Neural cell (in vitro differentiated cells): ENCODE measurements around the gene GNG7. TPM values are rescaled to one million over a fixed set of nuclear protein-coding genes. Genes with fewer than 3 reads are reported as not detected.

Experiments
- H2AFZ ChIP-seq: fragments of 200-600, 300-800 bp; sonication (generic), shearing (Covaris generic); 2 replicates; pipeline ENCODE4 v1.6.0; 2014; ENCODE audit warnings: low read depth, mild to moderate bottlenecking, antibody characterized with exemption, low read length, moderate library complexity
- H3F3A ChIP-seq: fragments of 200-600 bp; shearing (Covaris generic); 2 replicates; pipeline ENCODE4 v1.6.1; 2016; ENCODE audit warnings: mild to moderate bottlenecking, moderate library complexity, mixed read lengths, antibody characterized with exemption, low read length; ENCODE audit not compliant: insufficient read depth, poor library complexity, severe bottlenecking
- H3K27ac ChIP-seq: fragments of 200-600, 300-800 bp; sonication (generic), shearing (Covaris generic); 2 replicates; pipeline ENCODE4 v1.5.1; 2014; ENCODE audit warnings: mild to moderate bottlenecking, low read length, moderate library complexity
- H3K27me3 ChIP-seq: fragments of 300-800, 200-600 bp; sonication (generic), shearing (Covaris generic); 2 replicates; pipeline ENCODE4 v1.6.0; 2014; ENCODE audit warnings: mild to moderate bottlenecking, low read depth, low read length, moderate library complexity; ENCODE audit not compliant: insufficient read depth
- H3K36me3 ChIP-seq: fragments of 300-800, 200-600 bp; sonication (generic), shearing (Covaris generic); 2 replicates; pipeline ENCODE4 v1.5.1; 2014; ENCODE audit warnings: mild to moderate bottlenecking, antibody characterized with exemption, low read length, moderate library complexity; ENCODE audit not compliant: insufficient read depth
- H3K4me2 ChIP-seq: fragments of 300-800, 200-600 bp; sonication (generic), shearing (Covaris generic); 2 replicates; pipeline ENCODE4 v1.6.0; 2014; ENCODE audit warnings: mild to moderate bottlenecking, low read length
- H3K4me3 ChIP-seq: fragments of 300-800, 200-600 bp; sonication (generic), shearing (Covaris generic); 2 replicates; pipeline ENCODE4 v1.5.1; 2014; ENCODE audit warnings: mild to moderate bottlenecking, low read length, moderate library complexity
- H3K79me2 ChIP-seq: fragments of 200-600 bp; shearing (Covaris generic); replicated peaks from 2 replicates; pipeline ENCODE4 v1.6.0; 2014; ENCODE audit warnings: mild to moderate bottlenecking, low read length, moderate library complexity; ENCODE audit not compliant: insufficient read depth
- H3K9ac ChIP-seq: fragments of 300-800, 200-600 bp; sonication (generic), shearing (Covaris generic); 2 replicates; pipeline ENCODE4 v1.6.1; 2016; ENCODE audit warnings: mild to moderate bottlenecking, low read length, mixed read lengths
- H3K9me2 ChIP-seq: fragments of 200-600 bp; shearing (Covaris generic); 2 replicates; pipeline ENCODE4 v1.6.1; 2016; ENCODE audit warnings: mild to moderate bottlenecking, low read length, mixed read lengths; ENCODE audit not compliant: insufficient read depth
- H3K9me3 ChIP-seq: fragments of 200-600, 300-800 bp; sonication (generic), shearing (Covaris generic); 2 replicates; pipeline ENCODE4 v1.6.1; 2016; ENCODE audit warnings: mild to moderate bottlenecking, mixed run types, low read length, moderate library complexity, mixed read lengths
- H4K20me1 ChIP-seq: fragments of 200-600 bp; shearing (Covaris generic); 2 replicates; pipeline ENCODE4 v1.6.1; 2016; ENCODE audit warnings: mild to moderate bottlenecking, mixed run types; ENCODE audit not compliant: insufficient read depth
- CTCF ChIP-seq: fragments of 450-650 bp; IDR thresholded peaks from 2 replicates; pipeline ENCODE4 v1.5.1; 2014; ENCODE audit warnings: antibody characterized with exemption, mild to moderate bottlenecking, moderate library complexity; ENCODE audit not compliant: poor library complexity, severe bottlenecking
- EP300 ChIP-seq: fragments of 450-650 bp; conservative IDR thresholded peaks from 2 replicates; pipeline ENCODE4 v1.6.1; 2014; ENCODE audit warnings: antibody characterized with exemption, mild to moderate bottlenecking, moderate library complexity; ENCODE audit not compliant: poor library complexity, severe bottlenecking
- EZH2 ChIP-seq: fragments of 200-600, 300-800 bp; shearing (Covaris generic), sonication (generic); IDR thresholded peaks from 2 replicates; pipeline ENCODE4 v1.6.1; 2014; ENCODE audit warnings: antibody characterized with exemption, low read length, borderline replicate concordance, mild to moderate bottlenecking; ENCODE audit not compliant: insufficient read depth, poor library complexity, severe bottlenecking
- MXI1 ChIP-seq: fragments of 450-650 bp; conservative IDR thresholded peaks from 2 replicates; pipeline ENCODE4 v1.6.1; 2014; ENCODE audit warnings: antibody characterized with exemption, mild to moderate bottlenecking; ENCODE audit not compliant: poor library complexity, severe bottlenecking
- POLR2AphosphoS5 ChIP-seq: IDR thresholded peaks from 2 replicates; pipeline ENCODE4 v1.6.1; 2012
- RAD21 ChIP-seq: fragments of 450-650 bp; conservative IDR thresholded peaks from 2 replicates; pipeline ENCODE4 v1.6.1; 2014; ENCODE audit warnings: antibody characterized with exemption, mild to moderate bottlenecking, moderate library complexity
- REST ChIP-seq: IDR thresholded peaks from 2 replicates; pipeline ENCODE4 v1.6.1; 2012; ENCODE audit warnings: borderline replicate concordance
- SMC3 ChIP-seq: fragments of 450-650 bp; conservative IDR thresholded peaks from 2 replicates; pipeline ENCODE4 v1.6.1; 2014; ENCODE audit warnings: antibody characterized with exemption, mild to moderate bottlenecking, moderate library complexity; ENCODE audit not compliant: poor library complexity
- TAF1 ChIP-seq: IDR thresholded peaks from 2 replicates; pipeline ENCODE4 v1.6.1; 2012; ENCODE audit warnings: low read depth
- polyA plus RNA-seq: library from polyadenylated mRNA; depleted of rRNA; stranded (reverse); fragments of >200 nt; gene quantifications from 2 replicates; pipeline ENCODE4 v1.2.3, GENCODE V29; 2014

Gene GNG7
- polyA plus RNA-seq, 1 donor from 2014 or later = 3.0 TPM

DNA sequence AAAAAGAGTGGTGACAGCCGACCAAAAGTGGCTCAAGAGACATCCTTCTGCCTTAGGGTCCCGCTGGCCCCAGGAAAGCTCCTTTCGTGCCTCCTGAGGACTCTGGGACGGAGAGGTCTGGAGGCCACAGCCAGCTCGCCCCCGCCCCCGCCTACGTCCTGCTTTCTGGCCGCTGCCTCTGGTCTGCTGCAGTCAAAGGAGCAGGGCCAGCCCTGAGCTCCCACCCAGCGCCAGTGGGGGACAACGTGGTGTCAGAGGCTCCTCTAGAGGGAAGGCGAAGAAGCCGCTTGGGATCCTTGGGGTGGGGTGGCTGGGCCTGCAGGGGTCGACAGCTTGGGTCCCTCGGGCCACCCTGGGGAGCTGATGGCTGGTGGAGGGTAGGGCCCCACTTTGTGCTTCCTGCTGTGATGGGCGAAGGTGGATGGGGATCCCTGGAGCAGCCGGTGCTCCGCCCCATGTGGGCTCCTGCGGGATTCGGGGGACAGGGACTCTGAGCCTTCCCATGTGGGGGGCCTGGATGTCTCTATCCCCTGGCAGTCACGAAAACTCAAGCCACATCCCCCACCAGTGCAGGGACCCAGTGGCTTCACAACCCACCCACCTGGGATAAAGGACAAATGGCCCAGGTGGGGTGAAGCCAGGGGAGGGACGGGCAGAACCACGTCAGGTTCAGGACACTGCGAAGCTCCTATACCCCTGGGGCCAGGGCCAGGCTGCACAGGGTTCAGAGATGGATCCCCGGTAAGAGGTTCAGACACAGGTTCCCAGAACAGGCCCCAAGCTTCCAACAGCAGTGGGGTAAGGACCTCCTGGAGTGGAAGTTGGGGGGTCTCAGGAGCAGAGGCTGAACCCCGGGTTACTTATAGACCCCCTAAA is 27.7 kb upstream of the GNG7 start:
- Histone ChIP-seq H3K79me2 (no peaks in the 10 kb centered on the region), H3F3A (no peaks in the 10 kb centered on the region), H3K4me2 (no peak overlapping the region), H3K9ac (no peak overlapping the region), H2AFZ (no peak overlapping the region), H4K20me1 (no peaks in the 10 kb centered on the region), H3K9me3 (no peaks in the 10 kb centered on the region), H3K27me3 (no peaks in the 10 kb centered on the region), H3K36me3 (no peaks in the 10 kb centered on the region), H3K27ac (no peak overlapping the region), H3K4me3 (no peak overlapping the region), H3K9me2 (no peaks in the 10 kb centered on the region)
- no peak for TF ChIP-seq REST
- TF ChIP-seq SMC3 = no peak
- no peak for TF ChIP-seq EP300
- no peak for TF ChIP-seq RAD21
- TF ChIP-seq TAF1 = no peak
- no peak for TF ChIP-seq POLR2AphosphoS5
- TF ChIP-seq EZH2 = no peak
- no peak for TF ChIP-seq CTCF
- no peak for TF ChIP-seq MXI1

GRCh38 chr19:2728783-2729387 is 26.4 kb upstream of the GNG7 start:
- H4K20me1 ChIP-seq = no peaks in the 10 kb centered on the region
- TF ChIP-seq TAF1 (no peak), MXI1 (no peak), SMC3 (no peak), POLR2AphosphoS5 (no peak), EP300 (no peak), CTCF (no peak), REST (no peak)
- no peaks in the 10 kb centered on the region for H3K27me3 ChIP-seq
- no peaks in the 10 kb centered on the region for H3K79me2 ChIP-seq
- no peaks in the 10 kb centered on the region for H3K36me3 ChIP-seq
- H3K9ac ChIP-seq = no peak overlapping the region
- no peak overlapping the region for H2AFZ ChIP-seq
- H3K9me2 ChIP-seq = no peaks in the 10 kb centered on the region
- H3K4me2 ChIP-seq = no peak overlapping the region
- no peak overlapping the region for H3K4me3 ChIP-seq
- H3K27ac ChIP-seq = no peak overlapping the region
- H3F3A ChIP-seq = no peaks in the 10 kb centered on the region
- H3K9me3 ChIP-seq = no peaks in the 10 kb centered on the region
